ENCODE data around the gene GALNT7. TPM values are rescaled to one million over a fixed set of nuclear protein-coding genes. Genes with fewer than 3 reads are reported as not detected.

GALNT7 gene
- total RNA-seq, 1 donor from 2014 or later: 67.8 TPM

DNA sequence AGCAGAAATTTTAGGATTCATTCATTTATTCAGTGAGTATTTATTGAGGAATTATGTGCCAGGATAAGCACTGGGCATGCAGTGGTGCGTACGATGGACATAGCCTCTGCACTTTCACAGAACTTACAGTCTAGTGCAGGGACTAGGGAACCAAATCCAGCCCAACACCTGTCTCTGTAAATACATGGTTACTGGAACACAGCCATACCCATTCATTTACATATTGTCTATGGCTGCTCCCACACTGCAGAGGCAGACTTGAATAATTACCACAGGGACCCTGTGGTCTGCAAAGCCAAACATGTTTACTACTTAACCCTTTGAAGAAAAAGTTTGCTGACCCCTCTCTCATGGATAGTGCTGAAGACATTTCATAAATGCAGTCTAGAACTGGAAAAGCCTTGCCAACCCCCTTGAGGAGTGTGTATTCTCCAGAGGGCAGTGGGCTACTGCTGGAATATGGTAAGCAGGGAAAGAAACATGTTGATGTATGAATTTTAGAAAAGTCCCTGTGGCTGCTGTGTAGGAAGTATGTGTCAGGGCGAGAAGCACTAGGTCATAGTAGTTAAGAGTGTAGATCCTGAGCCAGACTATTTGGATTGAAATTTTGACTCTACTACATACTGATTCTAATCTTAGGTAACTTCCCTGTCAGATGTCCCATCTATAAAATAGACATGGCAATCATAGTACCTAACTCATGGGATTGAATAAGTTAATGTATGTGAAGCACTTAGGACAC, 75.5 kb downstream of the GALNT7 start:
- TF ChIP-seq, protein P1, sequence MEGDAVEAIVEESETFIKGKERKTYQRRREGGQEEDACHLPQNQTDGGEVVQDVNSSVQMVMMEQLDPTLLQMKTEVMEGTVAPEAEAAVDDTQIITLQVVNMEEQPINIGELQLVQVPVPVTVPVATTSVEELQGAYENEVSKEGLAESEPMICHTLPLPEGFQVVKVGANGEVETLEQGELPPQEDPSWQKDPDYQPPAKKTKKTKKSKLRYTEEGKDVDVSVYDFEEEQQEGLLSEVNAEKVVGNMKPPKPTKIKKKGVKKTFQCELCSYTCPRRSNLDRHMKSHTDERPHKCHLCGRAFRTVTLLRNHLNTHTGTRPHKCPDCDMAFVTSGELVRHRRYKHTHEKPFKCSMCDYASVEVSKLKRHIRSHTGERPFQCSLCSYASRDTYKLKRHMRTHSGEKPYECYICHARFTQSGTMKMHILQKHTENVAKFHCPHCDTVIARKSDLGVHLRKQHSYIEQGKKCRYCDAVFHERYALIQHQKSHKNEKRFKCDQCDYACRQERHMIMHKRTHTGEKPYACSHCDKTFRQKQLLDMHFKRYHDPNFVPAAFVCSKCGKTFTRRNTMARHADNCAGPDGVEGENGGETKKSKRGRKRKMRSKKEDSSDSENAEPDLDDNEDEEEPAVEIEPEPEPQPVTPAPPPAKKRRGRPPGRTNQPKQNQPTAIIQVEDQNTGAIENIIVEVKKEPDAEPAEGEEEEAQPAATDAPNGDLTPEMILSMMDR (IDR thresholded peaks at IDR 0.05; ENCODE audit: unreplicated experiment): no peak
- no peak for DNase-seq (ENCODE audit: low spot score, unreplicated experiment)
- Mint-ChIP-seq H3K36me3 (ENCODE audit: insufficient read depth) (peaks cover 3% of the 10 kb centered on the region), H3K27me3 (no peaks in the 10 kb centered on the region), H3K4me1 (ENCODE audit: low read depth) (peaks cover 5% of the 10 kb centered on the region), H3K27ac (no peak overlapping the region), H3K4me3 (ENCODE audit: low read depth) (no peak overlapping the region), H3K9me3 (ENCODE audit: low read depth) (no peaks in the 10 kb centered on the region)

DNA sequence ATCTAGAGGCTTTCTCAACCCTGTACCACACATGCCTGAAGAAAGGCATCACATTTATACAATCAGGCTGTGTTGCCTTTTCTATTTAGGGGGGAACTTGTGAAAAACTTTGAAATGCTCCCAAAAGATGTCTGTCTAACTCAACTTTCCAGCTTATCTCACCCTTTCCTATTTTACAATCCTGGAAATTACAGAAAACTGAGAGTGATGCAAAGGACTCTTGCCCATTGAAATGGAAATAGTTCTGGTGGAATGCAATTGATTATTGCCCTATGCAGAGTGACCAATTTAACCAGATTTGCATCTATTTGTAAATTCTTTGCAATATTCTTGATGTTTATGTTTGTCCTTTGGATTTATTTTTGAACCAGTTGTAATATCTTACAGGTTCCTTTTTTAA, 77.3 kb downstream of the GALNT7 start:
- Mint-ChIP-seq H3K27ac (no peak overlapping the region), H3K4me3 (ENCODE audit: low read depth) (no peak overlapping the region), H3K27me3 (no peaks in the 10 kb centered on the region), H3K4me1 (ENCODE audit: low read depth) (peaks cover 7% of the 10 kb centered on the region), H3K36me3 (ENCODE audit: insufficient read depth) (peaks cover 1% of the 10 kb centered on the region), H3K9me3 (ENCODE audit: low read depth) (no peaks in the 10 kb centered on the region)
- DNase-seq (ENCODE audit: low spot score, unreplicated experiment): no peak
- TF ChIP-seq, protein P1 (IDR thresholded peaks at IDR 0.05; ENCODE audit: unreplicated experiment): no peak

DNA sequence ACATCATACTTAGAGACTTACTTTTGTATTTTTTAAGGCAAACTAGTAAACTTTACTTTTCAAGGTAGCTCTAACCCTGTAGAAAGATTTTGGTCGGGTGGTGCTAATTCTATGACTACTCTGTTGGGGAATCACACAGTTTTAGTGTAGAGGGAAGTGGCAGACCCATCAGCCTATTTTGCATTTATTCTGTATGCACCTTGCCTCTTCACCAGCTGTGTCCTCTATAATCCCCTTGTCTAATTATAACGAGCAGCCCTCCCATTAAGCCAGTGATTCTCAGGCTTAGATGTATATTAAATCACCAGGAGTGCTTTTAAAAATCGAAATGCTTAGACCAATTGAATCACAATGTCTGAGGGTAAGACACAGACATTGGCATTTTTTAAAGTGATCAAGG, 78.1 kb downstream of the GALNT7 start:
- no peak for DNase-seq (ENCODE audit: low spot score, unreplicated experiment)
- Mint-ChIP-seq H3K27ac (no peak overlapping the region), H3K4me3 (ENCODE audit: low read depth) (no peak overlapping the region), H3K36me3 (ENCODE audit: insufficient read depth) (peaks cover 1% of the 10 kb centered on the region), H3K4me1 (ENCODE audit: low read depth) (peaks cover 7% of the 10 kb centered on the region), H3K27me3 (no peaks in the 10 kb centered on the region), H3K9me3 (ENCODE audit: low read depth) (no peaks in the 10 kb centered on the region)
- TF ChIP-seq, protein P1 (IDR thresholded peaks at IDR 0.05; ENCODE audit: unreplicated experiment): no peak

DNA sequence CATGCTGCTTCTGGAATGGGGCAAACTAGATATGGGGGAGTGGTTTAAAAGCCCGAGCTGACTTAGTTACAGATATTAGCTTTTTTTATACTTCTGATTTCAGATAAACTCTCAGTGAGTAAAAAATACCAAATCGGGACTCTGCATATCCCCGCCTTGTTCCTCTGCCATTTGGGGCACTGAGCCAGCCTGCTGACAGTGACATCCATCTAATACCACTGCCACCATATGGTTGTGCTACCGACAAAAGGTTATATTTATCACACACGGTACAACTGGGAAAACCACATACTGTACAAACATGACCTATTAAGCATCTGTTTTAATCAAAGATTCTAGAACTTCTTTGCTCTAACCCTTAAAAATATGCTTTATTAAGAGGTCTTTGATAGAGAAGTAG, 78.7 kb downstream of the GALNT7 start:
- Mint-ChIP-seq H3K27me3 (no peaks in the 10 kb centered on the region), H3K4me3 (ENCODE audit: low read depth) (no peak overlapping the region), H3K36me3 (ENCODE audit: insufficient read depth) (peaks cover 1% of the 10 kb centered on the region), H3K4me1 (ENCODE audit: low read depth) (peaks cover 7% of the 10 kb centered on the region), H3K27ac (no peak overlapping the region), H3K9me3 (ENCODE audit: low read depth) (no peaks in the 10 kb centered on the region)
- TF ChIP-seq, protein P1 (IDR thresholded peaks at IDR 0.05; ENCODE audit: unreplicated experiment): no peak
- DNase-seq (ENCODE audit: low spot score, unreplicated experiment): no peak

DNA sequence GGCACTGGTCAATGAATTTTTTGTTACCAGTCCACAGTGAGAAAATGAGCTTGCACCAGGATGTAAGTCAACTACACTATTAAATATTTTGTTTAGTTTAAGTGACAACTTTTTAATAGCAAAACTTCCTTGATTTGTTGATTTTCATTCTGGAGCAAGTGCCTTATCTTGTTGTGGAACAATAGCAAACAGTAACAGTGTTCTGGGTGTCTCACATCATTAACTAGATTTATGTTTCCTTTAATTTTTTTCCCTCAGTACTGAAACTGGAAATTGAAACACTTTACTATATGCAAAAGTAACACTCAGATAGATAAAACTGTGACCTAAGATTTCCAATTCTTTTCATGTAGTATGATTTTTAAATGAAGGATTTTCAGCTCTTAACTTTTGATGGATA, 80.1 kb downstream of the GALNT7 start:
- Mint-ChIP-seq H3K9me3 (ENCODE audit: low read depth) (no peaks in the 10 kb centered on the region), H3K4me3 (ENCODE audit: low read depth) (no peak overlapping the region), H3K36me3 (ENCODE audit: insufficient read depth) (peaks cover 5% of the 10 kb centered on the region), H3K27ac (no peak overlapping the region), H3K4me1 (ENCODE audit: low read depth) (peaks cover 11% of the 10 kb centered on the region), H3K27me3 (no peaks in the 10 kb centered on the region)
- TF ChIP-seq, protein P1 (IDR thresholded peaks at IDR 0.05; ENCODE audit: unreplicated experiment): no peak
- no peak for DNase-seq (ENCODE audit: low spot score, unreplicated experiment)

Measured in progenitor cell of endocrine pancreas (in vitro differentiated cells).